Fibroblast of lung (primary cell): ENCODE results near the gene SPPL3. TPM values are rescaled to one million over a fixed set of nuclear protein-coding genes. Genes with fewer than 3 reads are reported as not detected.

Experiments
- DNase-seq, 2 donors: peaks; one replicate each; pipeline versions ENCODE4 v3.0.0 to v3.0.0-alpha.2; 2010; ENCODE audit warnings: low read depth in 2 of 2
- H2AFZ ChIP-seq: 2 replicates; pipeline ENCODE4 v1.5.1; 2012; ENCODE audit warnings: low read length, control low read depth, inconsistent platforms
- H3K27ac ChIP-seq: 2 replicates; pipeline ENCODE4 v1.5.1; 2011; ENCODE audit warnings: low read length, control low read depth; ENCODE audit not compliant: insufficient read depth
- H3K27me3 ChIP-seq: 2 replicates; pipeline ENCODE4 v1.5.1; 2011; ENCODE audit warnings: mild to moderate bottlenecking, low read length; ENCODE audit not compliant: control insufficient read depth, insufficient read depth
- H3K36me3 ChIP-seq: 2 replicates; pipeline ENCODE4 v1.5.1; 2011; ENCODE audit warnings: low read length; ENCODE audit not compliant: control insufficient read depth, insufficient read depth
- H3K4me1 ChIP-seq: 2 replicates; pipeline ENCODE4 v1.5.1; 2011; ENCODE audit warnings: low read length; ENCODE audit not compliant: control insufficient read depth, insufficient read depth; ENCODE audit errors: extremely low read depth
- H3K4me2 ChIP-seq: 2 replicates; pipeline ENCODE4 v1.5.1; 2011; ENCODE audit warnings: low read length, control low read depth; ENCODE audit not compliant: insufficient read depth; ENCODE audit errors: extremely low read depth
- H3K4me3 ChIP-seq, 4 experiments: fragments of 200-600 bp in 1 of 4; sonication (generic) in 1 of 4; replicated peaks in 1 of 4; 2 replicates each; pipeline ENCODE4 v1.5.1; 2011 to 2016; ENCODE audit warnings: low read length in 4 of 4, low read depth in 3 of 4, mild to moderate bottlenecking in 3 of 4, control low read depth in 2 of 4, inconsistent platforms in 1 of 4, mixed read lengths in 1 of 4; ENCODE audit not compliant: insufficient read depth in 1 of 4; ENCODE audit errors: control extremely low read depth in 1 of 4
- H3K79me2 ChIP-seq: 2 replicates; pipeline ENCODE4 v1.5.1; 2012; ENCODE audit warnings: mild to moderate bottlenecking, low read length, inconsistent platforms; ENCODE audit not compliant: control insufficient read depth, insufficient read depth
- H3K9ac ChIP-seq: 2 replicates; pipeline ENCODE4 v1.5.1; 2011; ENCODE audit warnings: mild to moderate bottlenecking, low read length, control low read depth; ENCODE audit not compliant: insufficient read depth
- H3K9me3 ChIP-seq: 2 replicates; pipeline ENCODE4 v1.5.1; 2012; ENCODE audit warnings: low read depth, low read length; ENCODE audit not compliant: control insufficient read depth, insufficient read depth
- H4K20me1 ChIP-seq: 2 replicates; pipeline ENCODE4 v1.5.1; 2011; ENCODE audit warnings: low read length; ENCODE audit not compliant: control insufficient read depth, insufficient read depth; ENCODE audit errors: extremely low read depth
- EZH2 ChIP-seq: IDR thresholded peaks from 2 replicates; pipeline ENCODE4 v1.5.1; 2012; ENCODE audit warnings: low read length, control low read depth, mild to moderate bottlenecking; ENCODE audit errors: missing control alignments
- polyA plus RNA-seq, 2 donors: library from polyadenylated mRNA; depleted of rRNA in 1 of 2; stranded (reverse) in 1 of 2; unstranded in 1 of 2; fragments of >200 nt; gene quantifications; 2 replicates each; pipeline ENCODE4 v1.2.1, GENCODE V29; 2011 to 2012; ENCODE audit warnings: missing spikeins in 1 of 2
- total RNA-seq: library from RNA; depleted of rRNA; stranded (reverse); fragments of >200 nt; gene quantifications from 2 replicates; pipeline ENCODE4 v1.2.1, GENCODE V29; 2014
- TF ChIP-seq, protein P1 (sequence below), 2 donors: IDR thresholded peaks in 1 of 2; conservative IDR thresholded peaks in 1 of 2; 1 replicate in 1 of 2; 2 replicates in 1 of 2; pipeline ENCODE4 v1.5.1; 2011 to 2012; ENCODE audit warnings: low read length in 2 of 2, control low read depth in 1 of 2, inconsistent platforms in 1 of 2, low read depth in 1 of 2, mild to moderate bottlenecking in 1 of 2

The SPPL3 gene
- total and polyA plus RNA-seq, 2 donors (not counting 1 experiment from before 2014, with no cell fraction given) = 7.1 to 41.4 TPM

- TF ChIP-seq, protein P1, sequence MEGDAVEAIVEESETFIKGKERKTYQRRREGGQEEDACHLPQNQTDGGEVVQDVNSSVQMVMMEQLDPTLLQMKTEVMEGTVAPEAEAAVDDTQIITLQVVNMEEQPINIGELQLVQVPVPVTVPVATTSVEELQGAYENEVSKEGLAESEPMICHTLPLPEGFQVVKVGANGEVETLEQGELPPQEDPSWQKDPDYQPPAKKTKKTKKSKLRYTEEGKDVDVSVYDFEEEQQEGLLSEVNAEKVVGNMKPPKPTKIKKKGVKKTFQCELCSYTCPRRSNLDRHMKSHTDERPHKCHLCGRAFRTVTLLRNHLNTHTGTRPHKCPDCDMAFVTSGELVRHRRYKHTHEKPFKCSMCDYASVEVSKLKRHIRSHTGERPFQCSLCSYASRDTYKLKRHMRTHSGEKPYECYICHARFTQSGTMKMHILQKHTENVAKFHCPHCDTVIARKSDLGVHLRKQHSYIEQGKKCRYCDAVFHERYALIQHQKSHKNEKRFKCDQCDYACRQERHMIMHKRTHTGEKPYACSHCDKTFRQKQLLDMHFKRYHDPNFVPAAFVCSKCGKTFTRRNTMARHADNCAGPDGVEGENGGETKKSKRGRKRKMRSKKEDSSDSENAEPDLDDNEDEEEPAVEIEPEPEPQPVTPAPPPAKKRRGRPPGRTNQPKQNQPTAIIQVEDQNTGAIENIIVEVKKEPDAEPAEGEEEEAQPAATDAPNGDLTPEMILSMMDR (conservative IDR thresholded peaks at IDR 0.05 in 1 of 2, IDR thresholded peaks at IDR 0.05 in 1 of 2; ENCODE audit: low read depth in 1 of 2, low read length in 2 of 2) = no peak
- no peak overlapping the region for H3K9ac ChIP-seq
- H3K4me1 ChIP-seq = no peaks in the 10 kb centered on the region
- no peak overlapping the region for H3K4me3 ChIP-seq
- H3K27ac ChIP-seq = no peak overlapping the region
- DNase-seq = no peak
- H2AFZ ChIP-seq = no peak overlapping the region
- no peaks in the 10 kb centered on the region for H3K9me3 ChIP-seq
- no peaks in the 10 kb centered on the region for H3K36me3 ChIP-seq
- H3K27me3 ChIP-seq = no peaks in the 10 kb centered on the region
- H3K79me2 ChIP-seq = no peaks in the 10 kb centered on the region
- no peak overlapping the region for H3K4me2 ChIP-seq
- H4K20me1 ChIP-seq = no peaks in the 10 kb centered on the region
These were observed 5.6 kb upstream of the SPPL3 start for GRCh38 chr12:120909633-120910298.

DNA sequence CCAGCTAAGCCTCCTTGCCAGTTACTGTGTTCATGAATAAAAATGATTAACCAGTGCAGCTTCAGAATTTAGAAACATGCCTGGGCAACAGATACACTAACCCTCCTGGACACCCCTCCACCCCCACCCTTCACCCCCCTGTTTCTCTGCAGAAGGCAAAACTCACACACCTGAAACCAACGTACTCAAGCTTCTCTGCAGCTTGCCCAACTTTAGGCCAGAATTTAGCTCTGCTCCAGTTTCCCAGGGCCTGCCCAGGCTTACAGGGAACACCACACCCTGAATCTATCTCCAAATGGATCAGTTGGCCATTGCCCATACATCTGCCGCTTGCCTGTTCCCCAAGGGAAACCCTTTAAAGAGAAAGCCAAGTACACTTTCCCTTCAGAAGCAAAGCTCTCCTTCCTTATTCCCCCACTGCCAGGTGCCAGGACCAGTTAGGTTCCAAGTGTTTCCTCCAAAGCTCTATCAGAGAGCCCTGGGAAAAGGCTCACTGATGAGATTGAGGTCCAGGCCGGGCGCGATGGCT is 1.8 kb upstream of the SPPL3 start:
- Histone ChIP-seq H3K4me1 (no peaks in the 10 kb centered on the region), H3K36me3 (no peaks in the 10 kb centered on the region), H3K27me3 (no peaks in the 10 kb centered on the region), H3K9me3 (no peaks in the 10 kb centered on the region), H4K20me1 (no peaks in the 10 kb centered on the region), H3K9ac (no peak overlapping the region), H3K4me3 (no peak overlapping the region), H3K27ac (no peak overlapping the region), H2AFZ (no peak overlapping the region), H3K4me2 (no peak overlapping the region), H3K79me2 (peaks cover 18% of the 10 kb centered on the region)
- TF ChIP-seq, protein P1 (conservative IDR thresholded peaks at IDR 0.05 in 1 of 2, IDR thresholded peaks at IDR 0.05 in 1 of 2; ENCODE audit: low read depth in 1 of 2, low read length in 2 of 2) = no peak
- TF ChIP-seq EZH2 = no peak
- no peak for DNase-seq

- H3K4me2 ChIP-seq = peak overlapping the region; percentile 89
- peak overlapping the region; percentile 72 for H3K9ac ChIP-seq
- no peaks in the 10 kb centered on the region for H3K36me3 ChIP-seq
- peak overlapping the region; percentile 60 to 95 (median 86) for H3K4me3 ChIP-seq
- DNase-seq = peak; percentile 18 to 33
- H2AFZ ChIP-seq = peak overlapping the region; percentile 7
- H3K9me3 ChIP-seq = no peaks in the 10 kb centered on the region
- H3K4me1 ChIP-seq = no peaks in the 10 kb centered on the region
- no peaks in the 10 kb centered on the region for H4K20me1 ChIP-seq
- peak overlapping the region; percentile 18 for H3K27ac ChIP-seq
- TF ChIP-seq EZH2 = no peak
- TF ChIP-seq, protein P1 (conservative IDR thresholded peaks at IDR 0.05 in 1 of 2, IDR thresholded peaks at IDR 0.05 in 1 of 2; ENCODE audit: low read depth in 1 of 2, low read length in 2 of 2) = no peak
- H3K27me3 ChIP-seq = no peaks in the 10 kb centered on the region
- H3K79me2 ChIP-seq = peaks cover 30% of the 10 kb centered on the region
These were observed 554 bp downstream of the SPPL3 start for GRCh38 chr12:120903412-120904196.
